ENCODE measurements around the gene ARHGDIG. TPM values are rescaled to one million over a fixed set of nuclear protein-coding genes. Genes with fewer than 3 reads are reported as not detected.
A peak's percentile ranks its signal among the peaks of the same experiment; 100 is the strongest.

The ARHGDIG gene
- total RNA-seq, 2 experiments from 2014 or later: 0.42 TPM; not detected in 1

- intact Hi-C loops (cut with DNase I, micrococcal nuclease): no loop called here
- H3K4me1 ChIP-seq (ENCODE audit: insufficient read depth, low read length): peaks cover 34% of the 10 kb centered on the region
- TF ChIP-seq, protein P1, sequence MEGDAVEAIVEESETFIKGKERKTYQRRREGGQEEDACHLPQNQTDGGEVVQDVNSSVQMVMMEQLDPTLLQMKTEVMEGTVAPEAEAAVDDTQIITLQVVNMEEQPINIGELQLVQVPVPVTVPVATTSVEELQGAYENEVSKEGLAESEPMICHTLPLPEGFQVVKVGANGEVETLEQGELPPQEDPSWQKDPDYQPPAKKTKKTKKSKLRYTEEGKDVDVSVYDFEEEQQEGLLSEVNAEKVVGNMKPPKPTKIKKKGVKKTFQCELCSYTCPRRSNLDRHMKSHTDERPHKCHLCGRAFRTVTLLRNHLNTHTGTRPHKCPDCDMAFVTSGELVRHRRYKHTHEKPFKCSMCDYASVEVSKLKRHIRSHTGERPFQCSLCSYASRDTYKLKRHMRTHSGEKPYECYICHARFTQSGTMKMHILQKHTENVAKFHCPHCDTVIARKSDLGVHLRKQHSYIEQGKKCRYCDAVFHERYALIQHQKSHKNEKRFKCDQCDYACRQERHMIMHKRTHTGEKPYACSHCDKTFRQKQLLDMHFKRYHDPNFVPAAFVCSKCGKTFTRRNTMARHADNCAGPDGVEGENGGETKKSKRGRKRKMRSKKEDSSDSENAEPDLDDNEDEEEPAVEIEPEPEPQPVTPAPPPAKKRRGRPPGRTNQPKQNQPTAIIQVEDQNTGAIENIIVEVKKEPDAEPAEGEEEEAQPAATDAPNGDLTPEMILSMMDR (IDR thresholded peaks at IDR 0.05): no peak
- ATAC-seq (ENCODE audit: poor library complexity) (no peak), DNase-seq (no peak)
- no peaks in the 10 kb centered on the region for H3K36me3 Mint-ChIP-seq (ENCODE audit: low read depth)
- H3K4me3 ChIP-seq (ENCODE audit: low read length): no peak overlapping the region
- H3K27ac Mint-ChIP-seq: no peak overlapping the region
- no peaks in the 10 kb centered on the region for H3K36me3 ChIP-seq (ENCODE audit: insufficient read depth, low read length)
- peaks cover 7% of the 10 kb centered on the region for H3K4me1 Mint-ChIP-seq (ENCODE audit: low read depth)
- POLR2A ChIA-PET: no interaction called here
- peaks cover 0 to 6% of the 10 kb centered on the region in 2 experiments for H3K9me3 ChIP-seq (ENCODE audit: control insufficient read depth in 1 of 2, insufficient read depth in 1 of 2, low read length in 2 of 2)
- H3K27me3 Mint-ChIP-seq: peaks cover 37% of the 10 kb centered on the region
- no peak overlapping the region for H3K27ac ChIP-seq (ENCODE audit: low read depth in 1 of 2, low read length in 2 of 2)
- CTCF ChIA-PET: no interaction called here
- peaks cover 19 to 25% of the 10 kb centered on the region in 2 experiments for H3K27me3 ChIP-seq (ENCODE audit: control insufficient read depth in 1 of 2, insufficient read depth in 2 of 2, low read length in 2 of 2)
- peak overlapping the region; percentile 38 for H3K4me3 Mint-ChIP-seq
- no peaks in the 10 kb centered on the region for H3K9me3 Mint-ChIP-seq
Observed at GRCh38 chr16:276426-277077, 3.8 kb upstream of the ARHGDIG start.

DNA sequence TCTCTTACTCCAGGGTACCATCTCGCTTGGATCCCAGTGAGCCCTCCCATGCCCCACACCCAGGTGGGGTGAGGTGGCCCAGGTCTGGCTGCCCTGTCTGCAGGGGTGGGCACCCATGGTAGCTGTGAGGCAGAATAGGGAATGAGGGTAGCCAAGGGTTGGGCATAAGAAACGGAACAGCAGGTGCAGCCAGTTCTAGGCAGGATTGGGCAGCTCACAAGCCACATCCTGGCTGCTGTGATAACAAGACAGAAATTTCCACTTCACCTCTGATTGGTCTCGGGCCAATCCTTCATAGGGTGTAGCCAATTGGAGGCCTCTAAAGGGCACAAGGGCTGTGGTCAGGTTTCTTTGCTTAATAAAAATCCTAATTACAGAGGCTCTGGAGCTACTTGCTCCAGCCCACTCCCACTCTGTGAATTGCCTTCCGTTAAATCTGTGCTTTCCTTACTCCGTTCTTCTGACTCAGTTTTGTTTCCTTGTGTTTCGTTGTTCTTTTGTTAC is 1.5 kb upstream of the ARHGDIG start:
- H3K9me3 Mint-ChIP-seq: no peaks in the 10 kb centered on the region
- H3K27me3 Mint-ChIP-seq: peaks cover 32% of the 10 kb centered on the region
- H3K36me3 ChIP-seq (ENCODE audit: insufficient read depth, low read length): no peaks in the 10 kb centered on the region
- POLR2A ChIA-PET: no interaction called here
- H3K4me3 ChIP-seq (ENCODE audit: low read length): no peak overlapping the region
- TF ChIP-seq, protein P1 (IDR thresholded peaks at IDR 0.05): no peak
- DNase-seq (peak in 4 of 14 experiments; percentile 23 to 78 (median 70)), ATAC-seq (ENCODE audit: poor library complexity) (peak; percentile 74)
- no peaks in the 10 kb centered on the region for H3K36me3 Mint-ChIP-seq (ENCODE audit: low read depth)
- H3K9me3 ChIP-seq (ENCODE audit: control insufficient read depth in 1 of 2, insufficient read depth in 1 of 2, low read length in 2 of 2): peaks cover 0 to 6% of the 10 kb centered on the region in 2 experiments
- H3K4me3 Mint-ChIP-seq: no peak overlapping the region
- no peak overlapping the region for H3K27ac Mint-ChIP-seq
- H3K27me3 ChIP-seq (ENCODE audit: control insufficient read depth in 1 of 2, insufficient read depth in 2 of 2, low read length in 2 of 2): peaks cover 21 to 25% of the 10 kb centered on the region in 2 experiments
- H3K4me1 Mint-ChIP-seq (ENCODE audit: low read depth): peaks cover 7% of the 10 kb centered on the region
- H3K27ac ChIP-seq (ENCODE audit: low read depth in 1 of 2, low read length in 2 of 2): no peak overlapping the region
- CTCF ChIA-PET: no interaction called here
- peaks cover 34% of the 10 kb centered on the region for H3K4me1 ChIP-seq (ENCODE audit: insufficient read depth, low read length)
- intact Hi-C loops (cut with DNase I, micrococcal nuclease): no loop called here

- H3K27ac ChIP-seq (ENCODE audit: low read depth in 1 of 2, low read length in 2 of 2): no peak overlapping the region
- TF ChIP-seq, protein P1 (IDR thresholded peaks at IDR 0.05): no peak
- Mint-ChIP-seq H3K4me3 (no peak overlapping the region), H3K9me3 (no peaks in the 10 kb centered on the region), H3K27ac (no peak overlapping the region), H3K4me1 (ENCODE audit: low read depth) (peaks cover 7% of the 10 kb centered on the region), H3K27me3 (peaks cover 32% of the 10 kb centered on the region), H3K36me3 (ENCODE audit: low read depth) (no peaks in the 10 kb centered on the region)
- ChIA-PET CTCF (no interaction called here), POLR2A (no interaction called here)
- H3K27me3 ChIP-seq (ENCODE audit: control insufficient read depth in 1 of 2, insufficient read depth in 2 of 2, low read length in 2 of 2): peaks cover 16 to 23% of the 10 kb centered on the region in 2 experiments
- H3K36me3 ChIP-seq (ENCODE audit: insufficient read depth, low read length): no peaks in the 10 kb centered on the region
- DNase-seq (no peak), ATAC-seq (ENCODE audit: poor library complexity) (no peak)
- peaks cover 34% of the 10 kb centered on the region for H3K4me1 ChIP-seq (ENCODE audit: insufficient read depth, low read length)
- intact Hi-C loops (cut with DNase I, micrococcal nuclease): no loop called here
- no peak overlapping the region for H3K4me3 ChIP-seq (ENCODE audit: low read length)
- peaks cover 0 to 7% of the 10 kb centered on the region in 2 experiments for H3K9me3 ChIP-seq (ENCODE audit: control insufficient read depth in 1 of 2, insufficient read depth in 1 of 2, low read length in 2 of 2)
Observed at GRCh38 chr16:279531-279930, 860 bp upstream of the ARHGDIG start.
